HepG2 (cell line): Measurements from ENCODE around the gene CAND1. TPM values are rescaled to one million over a fixed set of nuclear protein-coding genes. Genes with fewer than 3 reads are reported as not detected.

Experiments used
- ATAC-seq: fragments of 200-7000 bp; cut with Tn5 transposase; 3 replicates; pipeline ENCODE4 v1.9.1; 2020; ENCODE audit warnings: mild to moderate bottlenecking, moderate library complexity
- BruUV-seq: library from RNA; stranded (reverse); fragments of 400-500 nt; replicated peaks from 2 replicates; lab custom pipeline; 2021; lab: Mats Ljungman, UMichigan
- CTCF ChIA-PET: fragments of 300-600 bp; formaldehyde crosslinking; extraction: SDS; loops from one replicate; lab custom pipeline; 2021; ENCODE audit warnings: low total read pairs, inconsistent platforms, low intra/inter-chr PET ratio; lab: Yijun Ruan, JAX
- POLR2A ChIA-PET: fragments of 350-600 bp; sonication (Branson Sonifier 250); formaldehyde crosslinking; loops from one replicate; lab custom pipeline; 2020; ENCODE audit warnings: antibody characterized with exemption, inconsistent platforms; lab: Yijun Ruan, JAX
- DNase-seq: peaks from one replicate; pipeline ENCODE4 v3.0.0-alpha.2; 2015; ENCODE audit warnings: low spot score
- FAIRE-seq: peaks from 3 replicates; lab custom pipeline; 2011; peaks lifted over from hg19 to GRCh38; lab: Jason Lieb, UNC
- H2AFZ ChIP-seq: one replicate; pipeline ENCODE4 v1.6.1; 2011; ENCODE audit warnings: low read length, inconsistent platforms
- H3K27ac ChIP-seq: fragments of 300-600 bp; 3 replicates; pipeline ENCODE4 v1.8.0; 2011; ENCODE audit warnings: mixed run types, mild to moderate bottlenecking, mixed read lengths, low read length, inconsistent platforms; ENCODE audit not compliant: insufficient read depth; ENCODE audit errors: extremely low read length
- H3K27me3 ChIP-seq, 2 experiments: fragments of 200-600 bp in 1 of 2; 2 replicates in 1 of 2; 3 replicates in 1 of 2; pipeline versions ENCODE4 v1.6.0 to v1.8.0; 2011; ENCODE audit warnings: low read length in 2 of 2, mild to moderate bottlenecking in 2 of 2, moderate library complexity in 2 of 2, inconsistent platforms in 1 of 2; ENCODE audit not compliant: insufficient read depth in 2 of 2, control insufficient read depth in 1 of 2
- H3K36me3 ChIP-seq, 2 experiments: fragments of 200-600 bp in 1 of 2; replicated peaks in 1 of 2; 2 replicates in 1 of 2; 3 replicates in 1 of 2; pipeline versions ENCODE4 v1.5.1 to v1.8.0; 2011; ENCODE audit warnings: low read length in 2 of 2, inconsistent platforms in 1 of 2; ENCODE audit not compliant: insufficient read depth in 2 of 2, control insufficient read depth in 1 of 2
- H3K4me1 ChIP-seq: 2 replicates; pipeline ENCODE4 v1.5.1; 2012; ENCODE audit warnings: low read length, inconsistent platforms; ENCODE audit not compliant: insufficient read depth
- H3K4me2 ChIP-seq: 2 replicates; pipeline ENCODE4 v1.6.0; 2011; ENCODE audit warnings: low read depth, low read length, inconsistent platforms
- H3K4me3 ChIP-seq, 3 experiments: fragments of 200-600 bp in 1 of 3; sonication (generic), shearing (Covaris generic) in 1 of 3; replicated peaks in 1 of 3; 2 replicates each; pipeline ENCODE4 v1.5.1; 2011 to 2016; ENCODE audit warnings: low read length in 3 of 3, inconsistent platforms in 2 of 3, low read depth in 2 of 3, mild to moderate bottlenecking in 2 of 3, control low read depth in 1 of 3, mixed read lengths in 1 of 3; ENCODE audit not compliant: insufficient read depth in 1 of 3
- H3K79me2 ChIP-seq: one replicate; pipeline ENCODE4 v1.6.1; 2011; ENCODE audit warnings: low read length, inconsistent platforms; ENCODE audit not compliant: insufficient read depth
- H3K9ac ChIP-seq: 2 replicates; pipeline ENCODE4 v1.6.0; 2011; ENCODE audit warnings: mild to moderate bottlenecking, low read depth, low read length, inconsistent platforms; ENCODE audit not compliant: insufficient read depth
- H3K9me3 ChIP-seq: 2 replicates; pipeline ENCODE4 v1.5.1; 2012; ENCODE audit warnings: mild to moderate bottlenecking, low read length
- H4K20me1 ChIP-seq: 2 replicates; pipeline ENCODE4 v1.6.0; 2011; ENCODE audit warnings: inconsistent platforms, mild to moderate bottlenecking, low read length, moderate library complexity; ENCODE audit not compliant: insufficient read depth
- ATF4 ChIP-seq, 2 experiments: fragments of 450-650 bp in 1 of 2; sonication (generic) in 1 of 2; formaldehyde crosslinking; IDR thresholded peaks; 2 replicates each; pipeline versions ENCODE4 v1.5.0 to v1.8.0; 2020 to 2022; ENCODE audit warnings: mild to moderate bottlenecking in 1 of 2, missing genetic modification reagents in 1 of 2
- CAMTA2 ChIP-seq: sonication (generic); formaldehyde crosslinking; IDR thresholded peaks from 2 replicates; pipeline ENCODE4 v1.4.0; 2020; ENCODE audit warnings: mild to moderate bottlenecking, missing genetic modification reagents, borderline replicate concordance
- CC2D1A ChIP-seq: sonication (generic); formaldehyde crosslinking; IDR thresholded peaks from 2 replicates; pipeline ENCODE4 v1.8.1; 2023; ENCODE audit warnings: mild to moderate bottlenecking, missing genetic modification reagents
- CREM ChIP-seq, 2 experiments: sonication (generic) in 1 of 2; formaldehyde crosslinking in 1 of 2; IDR thresholded peaks; 2 replicates each; pipeline versions ENCODE4 v1.4.0 to v1.6.1; 2016 to 2020; ENCODE audit warnings: antibody characterized with exemption in 1 of 2, mild to moderate bottlenecking in 1 of 2, missing genetic modification reagents in 1 of 2
- DBP ChIP-seq: sonication (generic); formaldehyde crosslinking; IDR thresholded peaks from 2 replicates; pipeline ENCODE4 v1.4.0; 2020; ENCODE audit warnings: missing genetic modification reagents; ENCODE audit errors: not compliant biosample characterization
- POLR2AphosphoS5 ChIP-seq: IDR thresholded peaks from 2 replicates; pipeline ENCODE4 v1.6.1; 2012; ENCODE audit warnings: low read depth, low read length
- REXO4 ChIP-seq: sonication (generic); formaldehyde crosslinking; IDR thresholded peaks from 2 replicates; pipeline ENCODE4 v1.8.0; 2022; ENCODE audit warnings: missing genetic modification reagents, mild to moderate bottlenecking, borderline replicate concordance
- RFXAP ChIP-seq: sonication (generic); formaldehyde crosslinking; IDR thresholded peaks from 2 replicates; pipeline ENCODE4 v1.4.0; 2020; ENCODE audit warnings: missing genetic modification reagents, borderline replicate concordance
- ZNF720 ChIP-seq: sonication (generic); formaldehyde crosslinking; IDR thresholded peaks from 2 replicates; pipeline ENCODE4 v1.4.0; 2020; ENCODE audit warnings: missing genetic modification reagents
- WGBS: methylation state at CpG from one replicate; pipeline ENCODE4 v1.1.6; 2017; ENCODE audit warnings: low lambda C conversion rate; 5-methylcytosine and 5-hydroxymethylcytosine counted together
- in situ Hi-C: cut with HindIII; loops from 2 replicates; pipeline ENCODE4 v1.10.0; 2017; ENCODE audit warnings: low pct_unique_long_range_greater_than_20kb; ENCODE audit not compliant: extremely low pct_ligation_motif_present
- intact Hi-C: fragments of 100-400 bp; cut with micrococcal nuclease; formaldehyde crosslinking; loops from one replicate; pipeline ENCODE4 v1.10.0; 2022; ENCODE audit not compliant: unreplicated experiment
- polyA plus RNA-seq, 8 experiments: library from polyadenylated mRNA; depleted of rRNA in 3 of 8; stranded (reverse) in 7 of 8; unstranded in 1 of 8; fragments of >200 nt; fragmentation: Illumina TruSeq in 4 of 8; extraction: Trizol in 4 of 8; gene quantifications; 2 replicates each; pipeline versions ENCODE4 v1.2.1 to v1.2.3, GENCODE V29; 2011 to 2016; ENCODE audit warnings: low read depth in 4 of 8, missing spikeins in 1 of 8, mixed read lengths in 1 of 8; ENCODE audit not compliant: insufficient read depth in 1 of 8
- total RNA-seq, 5 experiments: library from RNA; depleted of rRNA; stranded (reverse); fragments of >200 nt; fragmentation: Illumina TruSeq; extraction: Trizol; gene quantifications; 2 replicates each; pipeline ENCODE4 v1.2.3, GENCODE V29; 2016; ENCODE audit warnings: low read depth in 1 of 5

CAND1 gene
- total and polyA plus RNA-seq, 2 of the 13 experiments (the other 11 are each of a cell fraction or from before 2014, with no cell fraction given) = 56.2 to 138 TPM

DNA sequence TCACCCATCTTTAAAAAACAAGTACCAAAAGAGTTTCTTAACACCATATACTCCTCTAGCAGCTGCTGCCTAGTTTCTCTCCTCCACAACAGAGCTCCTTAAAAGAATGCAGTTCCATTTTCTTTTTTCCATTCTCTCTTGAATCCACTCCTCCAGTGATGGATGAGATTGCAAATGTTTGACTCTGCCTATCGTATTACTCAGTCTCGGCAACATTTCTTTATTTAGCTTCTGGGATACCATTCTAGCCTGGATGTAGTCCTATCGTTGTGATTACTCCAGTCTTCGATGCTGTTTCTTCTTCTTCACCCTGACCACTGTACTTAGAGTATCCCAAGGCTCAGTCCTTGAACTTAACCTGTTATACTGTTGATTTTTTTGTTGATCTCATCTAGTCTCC is 30.8 kb downstream of the CAND1 start:
- no peak overlapping the region for H3K27ac ChIP-seq
- H3K9me3 ChIP-seq = no peaks in the 10 kb centered on the region
- no peak for ATAC-seq
- H3K36me3 ChIP-seq = peaks cover 6 to 51% of the 10 kb centered on the region in 2 experiments
- no peaks in the 10 kb centered on the region for H3K27me3 ChIP-seq
- intact Hi-C loops (no loop called here), in situ Hi-C loops (no loop called here)
- TF ChIP-seq DBP = no peak
- no peak for TF ChIP-seq ZNF720 (CRISPR knock-in tag)
- no peak for TF ChIP-seq CAMTA2 (CRISPR knock-in tag)
- no peak for TF ChIP-seq POLR2AphosphoS5
- no peak for TF ChIP-seq ATF4 (CRISPR knock-in tag; IDR thresholded peaks at IDR 0.05)
- TF ChIP-seq REXO4 (CRISPR knock-in tag) = no peak
- TF ChIP-seq CC2D1A (CRISPR knock-in tag) = no peak
- no peak for TF ChIP-seq RFXAP (CRISPR knock-in tag)
- TF ChIP-seq CREM (IDR thresholded peaks at IDR 0.05) = no peak
- TF ChIP-seq CREM (CRISPR knock-in tag; IDR thresholded peaks at IDR 0.05) = no peak
- no peak for DNase-seq
- no peaks in the 10 kb centered on the region for H3K79me2 ChIP-seq
- H3K4me1 ChIP-seq = no peaks in the 10 kb centered on the region
- H2AFZ ChIP-seq = no peak overlapping the region
- 98% methylated on average over 4 of the region's 4 CpGs for WGBS
- no peak overlapping the region for H3K4me3 ChIP-seq
- ChIA-PET POLR2A (interaction anchor here (0.9 kb wide), 1 partner anchor 30 kb away, joined by 3 read pairs; no protein-coding TSS in a partner anchor), CTCF (no interaction called here)
- no peak for FAIRE-seq
- H3K4me2 ChIP-seq = no peak overlapping the region
- H3K9ac ChIP-seq = no peak overlapping the region
- 0 out of 2 replicates have a peak, but pooled peaks cover 2% of the 10 kb centered on the region for H4K20me1 ChIP-seq
- no TSS peak for BruUV-seq
